NT2/D1 (cell line): ENCODE data around the gene AKR1E2.

Experiments
- DNase-seq: peaks from one replicate; pipeline ENCODE4 v3.0.0-alpha.2; 2011; ENCODE audit warnings: low read depth, low spot score
- H3K27me3 ChIP-seq: 2 replicates; pipeline ENCODE4 v1.6.0; 2011; ENCODE audit warnings: mild to moderate bottlenecking; ENCODE audit not compliant: insufficient read length, insufficient read depth
- H3K36me3 ChIP-seq: 2 replicates; pipeline ENCODE4 v1.6.1; 2011; ENCODE audit warnings: mild to moderate bottlenecking, low read length, mixed read lengths; ENCODE audit not compliant: insufficient read depth, insufficient read length
- H3K4me1 ChIP-seq: 2 replicates; pipeline ENCODE4 v1.5.1; 2011; ENCODE audit not compliant: insufficient read depth, insufficient read length
- H3K4me3 ChIP-seq: 2 replicates; pipeline ENCODE4 v1.5.1; 2011; ENCODE audit warnings: low read depth; ENCODE audit not compliant: insufficient read length
- H3K9ac ChIP-seq: 2 replicates; pipeline ENCODE4 v1.6.0; 2011; ENCODE audit warnings: low read depth; ENCODE audit not compliant: insufficient read length
- H3K9me3 ChIP-seq: 2 replicates; pipeline ENCODE4 v1.5.1; 2011; ENCODE audit warnings: mild to moderate bottlenecking, low read length; ENCODE audit not compliant: insufficient read depth
- SUZ12 ChIP-seq: IDR thresholded peaks from 2 replicates; pipeline ENCODE4 v1.6.1; 2011; ENCODE audit not compliant: insufficient read length, insufficient read depth; ENCODE audit errors: extremely low read depth
- YY1 ChIP-seq: IDR thresholded peaks from 2 replicates; pipeline ENCODE4 v1.6.1; 2011; ENCODE audit not compliant: insufficient read length, insufficient read depth
- ZNF274 ChIP-seq: IDR thresholded peaks from 2 replicates; pipeline ENCODE4 v1.6.1; 2011; ENCODE audit warnings: mild to moderate bottlenecking, low read depth, low read length

The AKR1E2 gene

DNA sequence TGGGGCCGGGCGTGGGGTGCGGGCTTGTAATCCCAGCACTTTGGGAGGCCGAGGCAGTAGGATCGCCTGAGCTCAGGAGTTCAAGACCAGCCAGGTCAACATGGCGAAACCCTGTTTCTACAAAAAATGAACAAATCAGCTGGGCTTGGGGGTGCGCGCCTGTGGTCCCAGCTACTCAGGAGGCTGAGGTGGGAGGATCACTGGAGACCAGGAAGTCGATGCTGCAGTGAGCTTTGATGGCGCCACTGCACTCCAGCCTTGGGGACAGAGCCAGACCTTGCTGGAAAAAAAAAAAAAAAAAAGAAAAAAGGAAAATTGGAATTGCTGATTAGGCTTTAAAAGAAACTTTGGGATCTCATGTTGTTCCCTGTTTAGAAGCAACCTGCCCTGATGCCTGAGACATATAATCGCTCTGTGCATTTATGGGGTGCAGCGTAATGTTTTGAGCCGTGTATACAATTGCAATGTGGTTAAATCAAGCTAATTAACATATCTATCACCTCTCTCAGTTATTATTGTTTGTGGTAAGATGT lies 851 bp downstream of the AKR1E2 start:
- Histone ChIP-seq H3K9ac (peak overlapping the region; percentile 56), H3K36me3 (peaks cover 18% of the 10 kb centered on the region), H3K4me3 (peak overlapping the region; percentile 45), H3K27me3 (no peaks in the 10 kb centered on the region), H3K9me3 (peaks cover 11% of the 10 kb centered on the region), H3K4me1 (no peaks in the 10 kb centered on the region)
- TF ChIP-seq SUZ12 (no peak), YY1 (no peak), ZNF274 (no peak)
- DNase-seq, result no peak

DNA sequence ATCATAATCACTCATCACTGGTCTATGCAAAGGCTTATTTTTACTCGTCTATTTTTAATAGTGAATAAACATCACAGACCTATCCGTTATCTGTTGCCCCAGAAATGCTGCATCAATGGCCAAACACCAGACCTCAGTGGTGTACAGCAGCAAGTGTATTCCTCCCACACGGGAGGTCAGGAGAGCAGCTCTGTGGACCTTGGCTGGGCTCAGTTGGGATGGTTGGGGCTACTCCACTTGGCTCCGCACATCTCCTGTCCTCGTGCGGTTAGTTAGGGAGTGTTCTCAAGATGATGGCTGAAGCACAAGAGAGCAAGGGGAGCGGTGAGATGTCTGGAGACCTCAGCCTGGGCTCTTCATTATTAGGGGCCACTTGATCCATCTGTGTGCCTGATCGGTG lies 2.0 kb downstream of the AKR1E2 start:
- H3K4me1 ChIP-seq, result no peaks in the 10 kb centered on the region
- H3K4me3 ChIP-seq, result no peak overlapping the region
- no peak for DNase-seq
- H3K27me3 ChIP-seq, result no peaks in the 10 kb centered on the region
- TF ChIP-seq SUZ12 (no peak), YY1 (no peak), ZNF274 (no peak)
- H3K9ac ChIP-seq, result no peak overlapping the region
- peaks cover 25% of the 10 kb centered on the region for H3K36me3 ChIP-seq
- H3K9me3 ChIP-seq, result peaks cover 11% of the 10 kb centered on the region

DNA sequence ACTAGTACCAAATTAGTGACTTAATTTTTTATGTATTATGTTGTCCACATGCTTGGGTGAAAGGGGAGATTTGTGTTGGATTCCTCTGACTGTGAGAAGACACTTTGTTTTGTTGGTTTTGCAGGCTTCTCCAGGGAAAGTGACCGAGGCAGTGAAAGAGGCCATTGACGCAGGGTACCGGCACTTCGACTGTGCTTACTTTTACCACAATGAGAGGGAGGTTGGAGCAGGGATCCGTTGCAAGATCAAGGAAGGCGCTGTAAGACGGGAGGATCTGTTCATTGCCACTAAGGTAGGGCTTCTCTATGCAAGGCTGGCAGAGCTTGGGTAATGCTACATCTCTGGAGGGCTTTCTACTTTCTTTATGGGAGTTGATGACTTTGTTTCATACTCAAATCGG lies 4.5 kb downstream of the AKR1E2 start:
- DNase-seq, result no peak
- no peak overlapping the region for H3K4me3 ChIP-seq
- H3K9me3 ChIP-seq, result peaks cover 4% of the 10 kb centered on the region; the same call in 1 of the 2 replicates
- H3K27me3 ChIP-seq, result no peaks in the 10 kb centered on the region
- H3K9ac ChIP-seq, result no peak overlapping the region
- no peaks in the 10 kb centered on the region for H3K4me1 ChIP-seq
- TF ChIP-seq YY1 (no peak), ZNF274 (no peak), SUZ12 (no peak)
- H3K36me3 ChIP-seq, result peaks cover 49% of the 10 kb centered on the region

DNA sequence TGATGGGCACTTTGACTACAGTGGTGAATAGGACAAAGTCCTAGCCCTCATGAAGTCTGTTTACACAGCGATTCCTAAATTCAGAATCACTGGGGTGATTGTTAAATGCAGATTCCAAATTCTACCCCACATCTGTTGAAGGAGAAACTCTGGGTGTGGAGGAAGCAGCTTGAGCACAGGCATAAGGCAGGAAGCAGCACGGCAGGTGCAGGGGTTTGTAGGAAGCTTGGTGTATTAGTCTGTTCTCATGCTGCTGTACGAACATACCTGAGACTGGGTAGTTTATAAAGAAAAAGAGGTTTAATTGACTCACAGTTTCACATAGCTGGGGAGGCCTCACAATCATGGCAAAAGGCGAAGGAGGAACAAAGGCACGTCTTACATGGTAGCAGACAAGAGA lies 5.1 kb downstream of the AKR1E2 start:
- no peak overlapping the region for H3K4me3 ChIP-seq
- TF ChIP-seq YY1 (no peak), ZNF274 (no peak), SUZ12 (no peak)
- peaks cover 53% of the 10 kb centered on the region for H3K36me3 ChIP-seq
- H3K4me1 ChIP-seq, result no peaks in the 10 kb centered on the region
- no peaks in the 10 kb centered on the region for H3K9me3 ChIP-seq
- DNase-seq, result no peak
- H3K9ac ChIP-seq, result no peak overlapping the region
- no peaks in the 10 kb centered on the region for H3K27me3 ChIP-seq

DNA sequence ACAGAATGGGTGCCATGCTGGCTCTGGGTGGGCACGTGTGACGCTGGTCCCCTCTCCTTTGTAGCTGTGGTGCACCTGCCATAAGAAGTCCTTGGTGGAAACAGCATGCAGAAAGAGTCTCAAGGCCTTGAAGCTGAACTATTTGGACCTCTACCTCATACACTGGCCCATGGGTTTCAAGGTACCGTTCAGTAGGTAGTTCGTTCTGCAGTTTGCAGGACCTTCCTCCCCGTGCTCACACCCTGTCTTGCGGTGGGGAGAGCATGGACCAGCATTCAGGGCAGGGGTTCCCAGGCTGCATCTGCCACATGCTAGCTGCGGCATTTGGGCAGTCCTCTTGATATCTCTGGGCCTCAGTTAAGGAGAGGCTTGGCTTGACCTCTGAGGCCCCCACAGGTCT lies 7.3 kb downstream of the AKR1E2 start:
- H3K27me3 ChIP-seq, result no peaks in the 10 kb centered on the region
- H3K9ac ChIP-seq, result no peak overlapping the region
- no peak overlapping the region for H3K4me3 ChIP-seq
- no peak for TF ChIP-seq YY1
- TF ChIP-seq SUZ12, result no peak
- TF ChIP-seq ZNF274, result no peak
- H3K4me1 ChIP-seq, result no peaks in the 10 kb centered on the region
- peaks cover 73% of the 10 kb centered on the region for H3K36me3 ChIP-seq
- no peaks in the 10 kb centered on the region for H3K9me3 ChIP-seq
- no peak for DNase-seq

DNA sequence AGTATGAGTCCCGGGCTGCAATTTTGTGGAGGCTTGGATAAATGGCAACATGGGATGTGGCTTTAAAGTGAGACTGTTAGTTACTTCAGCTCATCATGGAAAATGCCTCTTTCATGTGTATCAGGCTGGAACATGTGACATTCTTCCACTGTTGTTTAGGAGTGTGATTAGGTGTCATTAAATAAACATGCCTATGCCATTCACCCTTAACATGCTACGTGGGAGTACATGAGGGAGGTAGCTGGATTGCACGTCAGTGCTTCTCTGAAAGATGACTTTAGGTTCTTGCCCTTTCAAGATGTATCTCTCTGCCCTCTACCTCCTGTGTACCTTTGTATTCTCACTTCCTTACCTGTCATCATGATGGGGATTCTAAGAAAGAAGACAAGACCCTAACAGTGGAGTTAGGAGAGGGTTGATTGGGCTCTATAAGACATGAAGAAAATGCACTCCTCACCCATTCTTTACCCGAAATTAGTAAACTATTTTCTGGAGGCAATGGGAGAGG lies 8.9 kb downstream of the AKR1E2 start:
- no peaks in the 10 kb centered on the region for H3K4me1 ChIP-seq
- DNase-seq, result no peak
- H3K27me3 ChIP-seq, result no peaks in the 10 kb centered on the region
- H3K36me3 ChIP-seq, result peaks cover 80% of the 10 kb centered on the region
- H3K4me3 ChIP-seq, result no peak overlapping the region
- no peak for TF ChIP-seq YY1
- TF ChIP-seq ZNF274, result no peak
- TF ChIP-seq SUZ12, result no peak
- no peak overlapping the region for H3K9ac ChIP-seq
- H3K9me3 ChIP-seq, result no peaks in the 10 kb centered on the region

DNA sequence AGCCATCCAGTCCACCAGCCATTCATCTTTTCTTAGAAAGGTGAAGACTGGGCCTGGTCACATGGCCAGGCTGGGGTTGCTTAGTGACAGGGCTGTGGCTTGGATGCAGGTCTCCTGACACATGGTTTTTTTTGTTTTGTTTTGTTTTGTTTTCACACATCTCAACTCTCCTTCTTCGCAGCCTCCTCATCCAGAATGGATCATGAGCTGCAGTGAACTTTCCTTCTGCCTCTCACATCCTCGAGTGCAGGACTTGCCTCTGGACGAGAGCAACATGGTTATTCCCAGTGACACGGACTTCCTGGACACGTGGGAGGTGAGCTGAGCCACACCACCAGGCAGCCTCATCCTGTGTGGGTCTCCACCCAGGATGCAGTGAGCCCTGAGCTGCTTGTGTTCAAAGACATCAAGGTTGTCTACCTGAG lies 9.5 kb downstream of the AKR1E2 start:
- Histone ChIP-seq H3K9ac (no peak overlapping the region), H3K27me3 (no peaks in the 10 kb centered on the region), H3K36me3 (peaks cover 81% of the 10 kb centered on the region), H3K4me3 (no peak overlapping the region), H3K9me3 (no peaks in the 10 kb centered on the region), H3K4me1 (no peaks in the 10 kb centered on the region)
- no peak for DNase-seq
- TF ChIP-seq ZNF274, result no peak
- TF ChIP-seq YY1, result no peak
- no peak for TF ChIP-seq SUZ12
